C1 segment of cervical spinal cord (tissue), 14 donors: Measurements from ENCODE around the gene COPS9.

Experiments used
- DNase-seq, 14 donors: peaks; one replicate each; lab custom pipeline; 2025; lab: John Stamatoyannopoulos, UW

The COPS9 gene

DNA sequence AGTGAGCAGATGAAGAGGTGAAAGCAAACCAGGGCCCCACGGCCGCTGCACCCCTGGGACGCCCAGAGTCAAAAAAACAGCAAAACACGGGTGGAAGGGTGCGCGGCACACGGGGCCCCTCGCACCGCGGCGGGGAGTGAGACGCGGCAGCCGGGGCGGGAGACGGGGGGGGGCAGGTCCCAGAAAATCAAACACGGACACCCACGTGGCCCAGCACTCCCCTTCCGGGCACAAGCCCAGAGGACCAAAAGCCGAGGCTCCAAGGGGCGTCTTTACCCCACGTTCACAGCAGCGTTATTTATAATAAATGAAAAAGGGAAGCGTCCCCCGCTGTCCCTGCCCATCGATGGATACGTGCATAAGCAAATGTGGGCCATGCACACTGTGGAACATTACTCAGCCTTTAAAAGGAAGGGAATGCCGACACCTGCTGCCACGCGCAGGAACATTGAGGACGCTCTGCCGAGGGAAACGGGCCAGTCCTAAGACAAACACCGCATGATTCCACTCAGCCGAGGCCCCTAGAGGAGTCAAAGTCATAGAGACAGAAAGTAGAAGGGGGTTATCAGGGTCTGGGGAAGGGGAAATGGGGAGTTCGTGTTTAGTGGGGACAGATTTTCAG lies 677 bp upstream of the COPS9 start:
- no peak for DNase-seq

DNA sequence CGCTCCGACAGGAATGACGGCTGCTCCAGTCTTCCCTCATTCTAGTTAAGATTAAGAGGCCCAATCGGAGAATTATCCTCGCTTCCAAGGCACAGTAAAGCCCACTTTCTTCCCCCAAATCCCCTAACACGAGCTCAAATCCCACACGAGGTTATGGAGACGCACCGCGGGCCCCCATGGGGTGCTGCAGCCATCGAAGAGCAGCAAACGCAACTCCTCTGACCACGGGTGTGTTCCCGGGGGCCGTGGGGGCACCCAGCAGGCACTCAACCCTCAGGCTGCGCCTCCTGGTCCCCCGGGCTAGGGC lies 446 bp downstream of the COPS9 start:
- DNase-seq, result no peak

GRCh38 chr2:240134956-240135520 lies 1.1 kb downstream of the COPS9 start:
- no peak for DNase-seq

GRCh38 chr2:240134466-240134865 lies 1.6 kb downstream of the COPS9 start:
- DNase-seq, result no peak

DNA sequence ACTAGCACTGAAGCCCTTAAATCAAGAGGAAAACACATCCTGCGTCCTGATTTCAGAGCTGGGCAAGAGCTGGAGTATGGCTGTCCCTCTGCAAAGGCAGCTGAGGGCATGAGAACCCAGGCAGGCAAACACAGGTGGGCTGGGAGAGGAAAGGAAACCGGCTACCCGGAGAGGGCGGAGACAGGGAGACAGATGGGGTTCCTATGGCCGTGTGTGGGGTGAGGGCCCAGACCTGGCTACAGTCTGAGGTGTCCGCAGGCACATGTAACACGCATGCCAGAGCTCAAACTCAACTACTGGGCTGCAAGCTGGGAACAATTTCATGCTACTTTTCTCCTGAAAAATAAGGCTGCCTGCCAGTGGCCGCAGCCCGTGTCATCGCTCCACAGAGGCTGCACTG lies 2.7 kb downstream of the COPS9 start:
- no peak for DNase-seq

- peak in 3 of 14 donors; percentile 22 to 62 (median 27) for DNase-seq
Measured at GRCh38 chr2:240132651-240132980, 3.5 kb downstream of the COPS9 start.

DNA sequence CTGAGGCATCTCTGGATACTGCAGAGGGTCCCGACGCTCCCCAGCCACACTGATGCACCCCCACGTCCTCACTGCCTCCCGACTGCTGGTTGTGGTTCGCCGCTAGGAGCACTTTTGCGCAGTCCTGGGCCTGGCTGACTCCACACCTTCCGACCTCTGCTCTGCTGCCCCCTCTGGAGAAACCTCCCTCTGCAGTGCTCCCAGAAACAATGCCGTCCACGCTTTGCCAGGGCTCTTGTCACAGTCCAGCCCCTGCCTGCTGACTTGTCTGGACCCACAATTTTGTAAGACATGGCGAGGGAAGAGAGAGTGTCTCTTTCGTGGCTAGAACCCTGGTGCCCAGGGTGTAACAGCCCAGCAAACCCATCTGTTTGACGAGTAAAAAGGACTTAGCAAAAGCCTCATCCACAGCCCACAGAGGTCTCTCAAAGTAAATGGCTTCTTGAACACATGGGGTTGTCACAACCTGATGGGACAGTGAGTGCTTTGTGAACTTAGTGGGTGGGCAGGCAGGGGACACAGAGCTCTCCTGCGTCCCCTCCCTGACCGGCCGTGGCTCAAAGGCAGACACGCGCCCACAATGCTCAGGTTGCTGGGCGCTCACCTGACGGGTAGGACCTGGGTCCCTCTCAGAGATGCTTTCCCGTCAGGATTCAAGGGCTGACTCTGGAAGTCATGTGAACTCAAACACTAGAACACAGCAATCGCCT lies 4.0 kb downstream of the COPS9 start:
- peak in 1 of 14 donors; percentile 58 for DNase-seq

DNA sequence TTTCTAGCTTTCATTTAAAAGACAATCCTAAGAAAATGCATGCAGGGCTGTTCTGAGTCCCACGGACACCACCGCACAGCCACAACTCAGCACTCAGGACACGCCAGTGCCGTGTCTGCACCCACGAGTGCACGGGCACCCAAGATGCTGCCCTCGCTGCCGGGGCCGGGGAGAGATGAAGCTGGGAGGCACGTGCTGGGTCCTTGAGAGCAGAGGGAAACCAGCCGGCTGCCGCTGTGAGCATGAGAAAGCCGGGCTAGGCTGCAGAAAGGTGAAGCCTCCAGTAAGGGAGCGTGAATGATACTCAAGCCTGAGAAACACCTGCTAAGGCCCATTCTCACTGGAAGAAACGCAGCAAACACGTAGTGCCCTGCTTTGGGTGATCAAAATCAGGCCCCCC lies 4.8 kb downstream of the COPS9 start:
- no peak for DNase-seq

- no peak for DNase-seq
Measured at GRCh38 chr2:240130393-240131195, 5.5 kb downstream of the COPS9 start.

DNA sequence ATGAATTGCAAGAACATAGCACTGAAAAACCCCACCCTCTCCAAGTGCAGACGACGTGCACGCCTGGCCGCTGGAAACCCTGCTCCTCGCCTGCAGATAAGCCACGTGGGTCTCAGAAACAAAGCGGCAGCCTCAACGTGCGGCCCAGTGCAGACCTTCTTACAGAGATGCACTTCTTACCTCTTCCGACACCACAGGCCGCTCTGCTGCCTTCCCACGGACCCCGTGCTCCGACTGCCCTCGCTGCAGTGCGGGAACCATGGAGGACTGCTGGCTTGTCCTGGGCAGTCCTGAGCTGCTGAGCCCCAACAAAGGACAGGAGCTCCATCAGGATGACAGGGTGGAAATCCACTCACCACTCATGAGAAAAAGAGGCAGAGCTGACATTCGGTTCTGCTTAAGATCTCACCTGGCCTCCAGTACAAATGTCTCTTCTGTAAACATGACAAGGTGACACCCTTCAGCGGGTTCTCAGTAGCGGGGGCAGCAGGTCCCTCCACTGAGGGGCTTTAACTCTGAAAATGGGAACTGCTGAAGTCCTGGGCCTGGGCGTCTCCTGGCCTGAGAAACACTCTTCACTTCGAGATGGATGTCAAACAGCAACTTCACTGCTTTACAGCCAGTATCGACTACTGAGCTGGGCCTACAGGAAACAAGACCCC lies 6.2 kb downstream of the COPS9 start:
- no peak for DNase-seq

- DNase-seq, result no peak
Measured at GRCh38 chr2:240129311-240129710, 6.8 kb downstream of the COPS9 start.

GRCh38 chr2:240128608-240129145 lies 7.4 kb downstream of the COPS9 start:
- DNase-seq, result no peak

DNA sequence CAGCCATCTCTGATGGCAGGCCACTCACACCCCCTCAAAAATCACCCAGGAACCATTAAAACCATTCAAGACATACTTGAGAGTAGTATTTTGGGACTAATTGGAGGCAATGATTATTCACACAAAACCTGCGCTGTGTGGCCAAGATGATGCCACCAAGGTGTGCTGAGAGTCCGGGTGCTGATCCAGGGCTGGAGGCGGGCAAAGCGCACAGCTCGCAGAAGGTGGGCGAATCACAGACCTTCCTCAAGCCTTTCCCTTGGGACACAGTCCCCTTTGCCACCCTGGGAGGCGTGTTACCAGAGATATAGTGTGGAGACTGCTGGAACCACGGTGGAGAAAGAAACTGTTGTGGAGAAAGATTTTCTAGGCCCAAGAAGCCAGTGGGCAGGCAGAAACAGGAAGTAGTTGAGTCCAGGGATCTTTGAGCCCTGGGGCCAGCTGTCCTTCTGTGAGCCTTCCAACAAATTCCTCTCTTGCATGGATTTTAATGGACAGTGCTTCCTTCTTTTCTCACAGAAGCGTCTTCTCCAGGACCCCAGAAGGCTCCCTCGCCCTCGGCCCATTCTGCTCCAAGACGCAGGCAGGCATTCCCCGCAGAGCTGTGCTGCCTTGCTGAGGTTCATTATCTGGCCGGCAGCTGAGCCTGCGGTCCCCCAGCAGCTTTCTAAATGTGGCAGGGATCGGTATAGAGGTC lies 8.0 kb downstream of the COPS9 start:
- no peak for DNase-seq

- no peak for DNase-seq
Measured at GRCh38 chr2:240127191-240127750, 8.8 kb downstream of the COPS9 start.

DNA sequence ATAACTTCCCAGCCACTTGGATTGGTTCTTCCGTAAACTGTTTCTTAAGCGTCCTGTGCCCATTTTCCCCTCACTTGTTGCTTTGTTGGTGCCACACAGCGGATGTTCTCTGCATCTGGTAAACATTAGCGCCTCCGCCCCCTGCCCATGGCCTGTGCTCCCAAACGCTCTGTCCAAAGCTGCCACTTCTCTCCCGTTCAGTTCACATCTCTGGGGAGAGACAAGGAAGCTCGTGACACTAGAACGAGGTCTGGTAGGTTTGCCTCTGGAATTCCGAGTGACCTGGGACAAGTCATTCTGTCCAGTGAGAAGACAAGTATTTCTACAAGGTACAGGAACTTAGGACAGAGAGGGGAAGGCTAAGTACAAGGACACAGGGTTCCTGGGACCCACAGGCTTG lies 9.4 kb downstream of the COPS9 start:
- no peak for DNase-seq

- DNase-seq, result no peak
Measured at GRCh38 chr2:240125742-240126141, 10.4 kb downstream of the COPS9 start.

GRCh38 chr2:240124651-240125030 lies 11.5 kb downstream of the COPS9 start:
- no peak for DNase-seq

GRCh38 chr2:240123821-240124650 lies 12.1 kb downstream of the COPS9 start:
- DNase-seq, result no peak

- no peak for DNase-seq
Measured at GRCh38 chr2:240121675-240122074, 14.4 kb downstream of the COPS9 start.

DNA sequence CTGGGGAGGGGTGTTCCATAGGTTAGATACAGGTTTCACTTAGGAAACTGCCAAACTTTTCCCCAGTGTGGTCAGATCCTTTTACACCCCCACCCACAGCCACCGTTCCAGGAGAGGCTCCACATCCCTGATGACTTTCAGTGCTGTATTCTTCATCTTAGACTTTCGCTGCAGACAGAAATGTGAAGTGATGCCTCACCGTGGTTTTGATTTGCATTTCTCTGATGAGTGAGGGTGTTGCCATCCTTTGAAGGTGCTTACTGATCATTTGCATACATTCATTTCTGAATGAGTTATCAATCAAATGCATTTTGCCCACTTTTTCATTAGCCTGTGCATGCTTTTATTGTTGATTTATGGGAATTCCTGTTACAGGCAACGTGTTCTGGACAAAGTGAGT lies 14.9 kb downstream of the COPS9 start:
- DNase-seq, result no peak
